Loucy (cell line): ENCODE results near the gene MAD1L1.

ENCODE experiments used
- H2AFZ ChIP-seq: fragments of 200-600 bp; sonication (generic); 2 replicates; pipeline ENCODE4 v1.6.0; 2016; ENCODE audit warnings: antibody characterized with exemption, mild to moderate bottlenecking, low read length, moderate library complexity
- H3F3A ChIP-seq: fragments of 200-600 bp; 2 replicates; pipeline ENCODE4 v1.6.0; 2016; ENCODE audit warnings: antibody characterized with exemption, low read depth, mild to moderate bottlenecking
- H3K27me3 ChIP-seq: fragments of 200-600 bp; sonication (generic); 2 replicates; pipeline ENCODE4 v1.6.1; 2014; ENCODE audit warnings: low read length, mild to moderate bottlenecking; ENCODE audit not compliant: insufficient read depth, poor library complexity, severe bottlenecking
- H3K36me3 ChIP-seq: fragments of 200-600 bp; sonication (generic); 2 replicates; pipeline ENCODE4 v1.6.1; 2016; ENCODE audit warnings: low read length; ENCODE audit not compliant: insufficient read depth
- H3K4me1 ChIP-seq: fragments of 200-600 bp; sonication (generic); 2 replicates; pipeline ENCODE4 v1.5.1; 2014; ENCODE audit warnings: low read length, mild to moderate bottlenecking; ENCODE audit not compliant: insufficient read depth, poor library complexity, severe bottlenecking
- H3K4me2 ChIP-seq: fragments of 200-600 bp; sonication (generic); 2 replicates; pipeline ENCODE4 v1.6.0; 2014; ENCODE audit warnings: antibody characterized with exemption, low read length, low read depth, mild to moderate bottlenecking; ENCODE audit not compliant: poor library complexity, severe bottlenecking
- H3K4me3 ChIP-seq: fragments of 200-600 bp; sonication (generic); 2 replicates; pipeline ENCODE4 v1.5.1; 2014; ENCODE audit warnings: low read length, mild to moderate bottlenecking, mixed read lengths; ENCODE audit not compliant: poor library complexity, severe bottlenecking
- H3K79me2 ChIP-seq: fragments of 200-600 bp; sonication (generic); 2 replicates; pipeline ENCODE4 v1.6.1; 2014; ENCODE audit warnings: low read length; ENCODE audit not compliant: insufficient read depth
- H3K9ac ChIP-seq: fragments of 200-600 bp; sonication (generic); 2 replicates; pipeline ENCODE4 v1.6.0; 2014; ENCODE audit warnings: mild to moderate bottlenecking, low read depth, low read length, moderate library complexity; ENCODE audit not compliant: poor library complexity, severe bottlenecking
- H3K9me2 ChIP-seq: fragments of 200-600 bp; sonication (generic); replicated peaks from 2 replicates; pipeline ENCODE4 v1.6.1; 2016; ENCODE audit warnings: low read depth, low read length, mixed read lengths
- H3K9me3 ChIP-seq: fragments of 200-600 bp; sonication (generic); 2 replicates; pipeline ENCODE4 v1.6.1; 2014; ENCODE audit warnings: mild to moderate bottlenecking, antibody characterized with exemption, low read length, low read depth; ENCODE audit not compliant: insufficient read depth
- H4K20me1 ChIP-seq: fragments of 200-600 bp; sonication (generic); 2 replicates; pipeline ENCODE4 v1.6.0; 2014; ENCODE audit warnings: antibody characterized with exemption, low read length, mild to moderate bottlenecking; ENCODE audit not compliant: insufficient read depth, poor library complexity, severe bottlenecking
- EZH2phosphoT487 ChIP-seq: fragments of 200-600 bp; IDR thresholded peaks from 2 replicates; pipeline ENCODE4 v1.6.1; 2018; ENCODE audit warnings: antibody characterized with exemption, mild to moderate bottlenecking, moderate library complexity, borderline replicate concordance
- TF ChIP-seq, protein P1 (sequence below): fragments of 200-600 bp; sonication (generic); conservative IDR thresholded peaks from 2 replicates; pipeline ENCODE4 v1.5.1; 2014; ENCODE audit warnings: mild to moderate bottlenecking, antibody characterized with exemption, low read length

The MAD1L1 gene

DNA sequence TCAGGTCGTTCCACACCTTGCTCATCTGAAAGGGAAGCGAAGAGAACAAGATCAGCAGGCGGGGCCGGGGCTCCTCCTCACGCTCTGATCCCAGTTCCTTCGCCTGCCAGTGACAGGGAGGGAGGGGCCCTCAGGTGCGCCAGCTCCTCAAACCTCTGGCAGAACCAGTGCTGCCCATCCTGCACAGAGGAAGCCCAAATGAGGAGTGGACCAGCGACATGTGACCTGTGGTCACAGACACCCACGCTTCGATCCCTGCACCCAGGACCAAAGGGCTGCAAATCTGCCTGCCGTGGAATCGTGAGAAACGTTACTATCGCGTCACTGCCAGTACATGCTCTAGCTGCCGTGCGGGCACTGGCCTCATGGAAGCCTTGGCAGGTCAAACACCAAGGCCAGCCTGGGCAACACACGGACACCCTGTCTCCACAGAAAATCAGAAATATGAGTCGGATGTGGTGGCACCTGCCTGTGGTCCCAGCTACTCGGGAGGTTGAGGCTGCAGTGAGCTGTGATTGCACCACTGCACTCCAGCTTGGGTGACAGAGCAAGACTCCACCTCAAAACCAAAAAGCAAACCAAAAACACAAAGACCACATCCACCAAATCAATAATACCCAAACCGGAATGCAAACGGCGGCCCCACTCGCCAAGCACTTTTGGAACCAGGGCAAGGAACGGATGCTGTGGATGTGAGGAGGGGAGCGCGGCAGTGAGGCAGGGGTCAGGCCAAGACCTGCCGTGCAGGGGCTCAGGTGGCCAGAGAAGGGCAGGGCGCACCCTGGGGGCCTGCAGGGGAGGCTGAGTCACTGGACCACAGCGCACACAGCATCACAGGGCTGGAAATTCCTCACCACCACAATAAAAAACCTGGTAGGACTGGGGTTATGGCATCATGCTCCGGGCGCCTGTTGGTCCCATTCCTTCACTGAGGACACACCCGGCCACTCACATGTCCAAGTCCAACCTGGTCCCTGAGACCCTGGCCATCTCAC, 22.7 kb upstream of the MAD1L1 start:
- Histone ChIP-seq H3F3A (no peaks in the 10 kb centered on the region), H2AFZ (no peak overlapping the region), H3K4me3 (no peak overlapping the region), H3K27me3 (no peaks in the 10 kb centered on the region), H3K9ac (no peak overlapping the region), H3K9me2 (no peaks in the 10 kb centered on the region), H3K9me3 (no peaks in the 10 kb centered on the region), H3K4me2 (no peak overlapping the region), H3K79me2 (peaks cover 12% of the 10 kb centered on the region; the same call in 1 of the 2 replicates), H4K20me1 (no peaks in the 10 kb centered on the region), H3K4me1 (peaks cover 12% of the 10 kb centered on the region), H3K36me3 (peaks cover 4% of the 10 kb centered on the region; the same call in 1 of the 2 replicates)
- TF ChIP-seq, protein P1, sequence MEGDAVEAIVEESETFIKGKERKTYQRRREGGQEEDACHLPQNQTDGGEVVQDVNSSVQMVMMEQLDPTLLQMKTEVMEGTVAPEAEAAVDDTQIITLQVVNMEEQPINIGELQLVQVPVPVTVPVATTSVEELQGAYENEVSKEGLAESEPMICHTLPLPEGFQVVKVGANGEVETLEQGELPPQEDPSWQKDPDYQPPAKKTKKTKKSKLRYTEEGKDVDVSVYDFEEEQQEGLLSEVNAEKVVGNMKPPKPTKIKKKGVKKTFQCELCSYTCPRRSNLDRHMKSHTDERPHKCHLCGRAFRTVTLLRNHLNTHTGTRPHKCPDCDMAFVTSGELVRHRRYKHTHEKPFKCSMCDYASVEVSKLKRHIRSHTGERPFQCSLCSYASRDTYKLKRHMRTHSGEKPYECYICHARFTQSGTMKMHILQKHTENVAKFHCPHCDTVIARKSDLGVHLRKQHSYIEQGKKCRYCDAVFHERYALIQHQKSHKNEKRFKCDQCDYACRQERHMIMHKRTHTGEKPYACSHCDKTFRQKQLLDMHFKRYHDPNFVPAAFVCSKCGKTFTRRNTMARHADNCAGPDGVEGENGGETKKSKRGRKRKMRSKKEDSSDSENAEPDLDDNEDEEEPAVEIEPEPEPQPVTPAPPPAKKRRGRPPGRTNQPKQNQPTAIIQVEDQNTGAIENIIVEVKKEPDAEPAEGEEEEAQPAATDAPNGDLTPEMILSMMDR, result no peak
- TF ChIP-seq EZH2phosphoT487, result no peak

DNA sequence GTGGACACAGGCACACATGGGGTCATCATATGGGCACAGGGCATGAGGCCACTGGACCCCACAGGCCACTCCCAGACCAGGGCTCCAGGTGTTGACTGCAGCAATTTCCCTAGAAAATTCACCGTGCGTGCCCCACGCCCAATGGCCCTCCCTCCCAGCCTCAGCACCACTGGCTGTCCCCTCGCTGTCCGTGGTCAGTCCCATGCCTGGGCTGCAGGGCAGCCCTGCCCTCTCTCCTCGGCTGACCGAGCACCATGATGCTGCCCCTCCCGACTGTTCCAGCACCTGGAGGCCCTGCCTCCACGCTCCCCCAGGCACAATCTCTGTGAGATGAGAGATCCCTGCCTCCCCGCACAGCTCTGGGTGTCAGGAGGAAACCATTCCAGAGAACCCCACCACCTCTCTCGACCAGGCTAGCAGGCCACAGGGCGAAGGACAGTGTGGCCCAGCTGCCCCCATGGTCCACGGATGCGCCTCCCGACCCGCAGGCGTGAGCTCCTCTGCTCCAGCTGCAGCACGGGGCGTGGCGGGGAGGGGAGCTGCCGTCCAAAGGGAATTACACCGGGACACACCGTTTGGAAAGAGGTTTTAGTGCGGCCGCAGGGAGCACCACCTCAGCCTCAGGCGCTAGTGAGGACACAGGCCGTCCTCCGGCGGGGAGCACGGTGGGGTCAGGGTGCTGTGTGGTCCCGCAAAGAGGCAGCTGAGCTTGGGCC, 21.8 kb upstream of the MAD1L1 start:
- H3K9me3 ChIP-seq, result no peaks in the 10 kb centered on the region
- no peak overlapping the region for H3K9ac ChIP-seq
- TF ChIP-seq, protein P1, result no peak
- TF ChIP-seq EZH2phosphoT487, result no peak
- no peaks in the 10 kb centered on the region for H3F3A ChIP-seq
- H3K9me2 ChIP-seq, result no peaks in the 10 kb centered on the region
- H4K20me1 ChIP-seq, result no peaks in the 10 kb centered on the region
- peaks cover 19% of the 10 kb centered on the region for H3K4me1 ChIP-seq
- H3K27me3 ChIP-seq, result no peaks in the 10 kb centered on the region
- H3K4me3 ChIP-seq, result no peak overlapping the region
- H2AFZ ChIP-seq, result no peak overlapping the region
- H3K36me3 ChIP-seq, result peaks cover 4% of the 10 kb centered on the region; the same call in 1 of the 2 replicates
- H3K79me2 ChIP-seq, result peaks cover 18% of the 10 kb centered on the region; the same call in 1 of the 2 replicates
- no peak overlapping the region for H3K4me2 ChIP-seq

GRCh38 chr7:2253525-2254244, 20.9 kb upstream of the MAD1L1 start:
- peaks cover 26% of the 10 kb centered on the region for H3K4me1 ChIP-seq
- no peak overlapping the region for H3K4me2 ChIP-seq
- H2AFZ ChIP-seq, result no peak overlapping the region
- no peaks in the 10 kb centered on the region for H3K9me2 ChIP-seq
- H3F3A ChIP-seq, result 0 out of 2 replicates have a peak, but pooled peaks cover 3% of the 10 kb centered on the region
- no peak for TF ChIP-seq EZH2phosphoT487
- TF ChIP-seq, protein P1, result no peak
- no peak overlapping the region for H3K4me3 ChIP-seq
- no peaks in the 10 kb centered on the region for H4K20me1 ChIP-seq
- peaks cover 18% of the 10 kb centered on the region; the same call in 1 of the 2 replicates for H3K79me2 ChIP-seq
- no peaks in the 10 kb centered on the region for H3K27me3 ChIP-seq
- H3K9me3 ChIP-seq, result no peaks in the 10 kb centered on the region
- H3K36me3 ChIP-seq, result peaks cover 4% of the 10 kb centered on the region; the same call in 1 of the 2 replicates
- H3K9ac ChIP-seq, result no peak overlapping the region
